ENCODE results near the gene NEBL.

Gene NEBL

GRCh38 chr10:20858292-20859124 is 38.6 kb downstream of the NEBL start:
- DNase-seq (ENCODE audit: extremely low read depth, low read depth), result no peak
- TF ChIP-seq CTCF (IDR thresholded peaks at IDR 0.05; ENCODE audit: low read depth, low read length), result peak; percentile 46

GRCh38 chr10:20856484-20856883 is 40.6 kb downstream of the NEBL start:
- no peak for TF ChIP-seq CTCF (IDR thresholded peaks at IDR 0.05; ENCODE audit: low read depth, low read length)
- DNase-seq (ENCODE audit: extremely low read depth, low read depth), result no peak

GRCh38 chr10:20855398-20856038 is 41.6 kb downstream of the NEBL start:
- DNase-seq (ENCODE audit: extremely low read depth, low read depth), result no peak
- TF ChIP-seq CTCF (IDR thresholded peaks at IDR 0.05; ENCODE audit: low read depth, low read length), result peak; percentile 38

- TF ChIP-seq CTCF (IDR thresholded peaks at IDR 0.05; ENCODE audit: low read depth, low read length), result no peak
- DNase-seq (ENCODE audit: extremely low read depth, low read depth), result no peak
These were observed 43.8 kb downstream of the NEBL start for GRCh38 chr10:20853276-20853675.

GRCh38 chr10:20852303-20852702 is 44.8 kb downstream of the NEBL start:
- no peak for DNase-seq (ENCODE audit: extremely low read depth, low read depth)
- TF ChIP-seq CTCF (IDR thresholded peaks at IDR 0.05; ENCODE audit: low read depth, low read length), result no peak

GRCh38 chr10:20847512-20847911 is 49.6 kb downstream of the NEBL start:
- TF ChIP-seq CTCF (IDR thresholded peaks at IDR 0.05; ENCODE audit: low read depth, low read length), result no peak
- DNase-seq (ENCODE audit: extremely low read depth, low read depth), result no peak

- no peak for DNase-seq (ENCODE audit: extremely low read depth, low read depth)
- TF ChIP-seq CTCF (IDR thresholded peaks at IDR 0.05; ENCODE audit: low read depth, low read length), result no peak
These were observed 50.8 kb downstream of the NEBL start for GRCh38 chr10:20846263-20846662.

Measured in AG09319 (cell line).